Bronchial epithelial cell (primary cell): ENCODE results near the gene CAMSAP3. TPM values are rescaled to one million over a fixed set of nuclear protein-coding genes. Genes with fewer than 3 reads are reported as not detected.
A peak's percentile ranks its signal among the peaks of the same experiment; 100 is the strongest.
"Not testable (repeated sequence)": the region's sequence is repeated elsewhere in the genome, so short reads cannot be mapped to it uniquely, and the experiment has no call there.

Source experiments
- DNase-seq: peaks from one replicate; pipeline ENCODE4 v3.0.0-alpha.2; 2010; ENCODE audit warnings: low read depth
- FAIRE-seq: peaks from 2 replicates; lab custom pipeline; 2011; peaks lifted over from hg19 to GRCh38; lab: Jason Lieb, UNC
- H3K27me3 ChIP-seq: 2 replicates; pipeline ENCODE4 v1.5.1; 2011; ENCODE audit warnings: low read length; ENCODE audit not compliant: control insufficient read depth, insufficient read depth
- H3K36me3 ChIP-seq: 2 replicates; pipeline ENCODE4 v1.5.1; 2011; ENCODE audit warnings: low read length; ENCODE audit not compliant: control insufficient read depth, insufficient read depth
- H3K4me3 ChIP-seq: 2 replicates; pipeline ENCODE4 v1.5.1; 2011; ENCODE audit warnings: mild to moderate bottlenecking, low read depth, low read length, control low read depth
- total RNA-seq: library from RNA; depleted of rRNA; stranded (reverse); fragments of >200 nt; gene quantifications from 2 replicates; pipeline ENCODE4 v1.2.1, GENCODE V29; 2014
- TF ChIP-seq, protein P1 (sequence below): IDR thresholded peaks from 2 replicates; pipeline ENCODE4 v1.5.1; 2011; ENCODE audit warnings: mild to moderate bottlenecking, moderate library complexity, low read length, control low read depth, inconsistent platforms; ENCODE audit not compliant: insufficient read depth, severe bottlenecking

The CAMSAP3 gene
- total RNA-seq, 1 donor from 2014 or later: 2.4 TPM

DNA sequence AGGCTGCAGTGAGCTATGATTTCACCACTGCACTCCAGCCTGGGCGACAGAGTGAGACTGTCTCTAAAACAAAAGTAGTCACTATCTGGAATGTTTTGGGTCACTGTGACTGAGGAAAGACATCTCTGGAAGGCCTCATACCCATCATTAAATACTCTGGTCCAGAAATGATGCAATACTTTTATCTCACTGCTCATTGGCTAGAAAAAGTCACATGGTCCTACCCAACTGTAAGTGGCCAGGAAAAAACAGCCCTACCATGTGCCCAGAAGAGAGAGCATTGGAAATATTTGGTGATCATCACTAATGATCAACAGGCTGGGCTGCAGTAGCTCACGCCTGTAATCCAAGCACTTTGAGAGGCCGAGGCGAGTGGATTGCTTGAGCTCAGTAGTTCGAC, 30.3 kb upstream of the CAMSAP3 start:
- FAIRE-seq: no peak
- TF ChIP-seq, protein P1, sequence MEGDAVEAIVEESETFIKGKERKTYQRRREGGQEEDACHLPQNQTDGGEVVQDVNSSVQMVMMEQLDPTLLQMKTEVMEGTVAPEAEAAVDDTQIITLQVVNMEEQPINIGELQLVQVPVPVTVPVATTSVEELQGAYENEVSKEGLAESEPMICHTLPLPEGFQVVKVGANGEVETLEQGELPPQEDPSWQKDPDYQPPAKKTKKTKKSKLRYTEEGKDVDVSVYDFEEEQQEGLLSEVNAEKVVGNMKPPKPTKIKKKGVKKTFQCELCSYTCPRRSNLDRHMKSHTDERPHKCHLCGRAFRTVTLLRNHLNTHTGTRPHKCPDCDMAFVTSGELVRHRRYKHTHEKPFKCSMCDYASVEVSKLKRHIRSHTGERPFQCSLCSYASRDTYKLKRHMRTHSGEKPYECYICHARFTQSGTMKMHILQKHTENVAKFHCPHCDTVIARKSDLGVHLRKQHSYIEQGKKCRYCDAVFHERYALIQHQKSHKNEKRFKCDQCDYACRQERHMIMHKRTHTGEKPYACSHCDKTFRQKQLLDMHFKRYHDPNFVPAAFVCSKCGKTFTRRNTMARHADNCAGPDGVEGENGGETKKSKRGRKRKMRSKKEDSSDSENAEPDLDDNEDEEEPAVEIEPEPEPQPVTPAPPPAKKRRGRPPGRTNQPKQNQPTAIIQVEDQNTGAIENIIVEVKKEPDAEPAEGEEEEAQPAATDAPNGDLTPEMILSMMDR: no peak
- Histone ChIP-seq H3K27me3 (no peaks in the 10 kb centered on the region), H3K4me3 (no peak overlapping the region), H3K36me3 (peaks cover 2% of the 10 kb centered on the region)
- DNase-seq: no peak

DNA sequence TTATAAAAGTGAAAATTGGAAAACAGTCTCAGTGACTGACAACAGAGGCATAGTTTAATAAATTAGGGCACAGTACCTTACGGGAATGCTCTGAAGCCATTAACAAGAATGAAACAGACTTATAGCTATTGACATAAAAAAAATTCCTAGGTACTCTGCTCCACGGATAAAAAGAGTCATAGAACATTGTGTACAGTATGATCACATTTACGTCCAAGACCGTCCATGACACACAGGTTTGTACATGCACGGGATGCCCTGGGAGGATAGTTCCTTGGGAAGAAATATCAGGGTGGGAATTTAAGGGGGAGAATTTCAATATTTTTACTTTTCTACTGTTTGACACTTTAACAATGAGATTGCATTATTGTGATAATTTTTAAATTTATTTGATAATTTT, 24.9 kb upstream of the CAMSAP3 start:
- TF ChIP-seq, protein P1: no peak
- H3K36me3 ChIP-seq: no peaks in the 10 kb centered on the region
- H3K27me3 ChIP-seq: no peaks in the 10 kb centered on the region
- DNase-seq: peak; percentile 27
- no peak overlapping the region for H3K4me3 ChIP-seq
- no peak for FAIRE-seq

DNA sequence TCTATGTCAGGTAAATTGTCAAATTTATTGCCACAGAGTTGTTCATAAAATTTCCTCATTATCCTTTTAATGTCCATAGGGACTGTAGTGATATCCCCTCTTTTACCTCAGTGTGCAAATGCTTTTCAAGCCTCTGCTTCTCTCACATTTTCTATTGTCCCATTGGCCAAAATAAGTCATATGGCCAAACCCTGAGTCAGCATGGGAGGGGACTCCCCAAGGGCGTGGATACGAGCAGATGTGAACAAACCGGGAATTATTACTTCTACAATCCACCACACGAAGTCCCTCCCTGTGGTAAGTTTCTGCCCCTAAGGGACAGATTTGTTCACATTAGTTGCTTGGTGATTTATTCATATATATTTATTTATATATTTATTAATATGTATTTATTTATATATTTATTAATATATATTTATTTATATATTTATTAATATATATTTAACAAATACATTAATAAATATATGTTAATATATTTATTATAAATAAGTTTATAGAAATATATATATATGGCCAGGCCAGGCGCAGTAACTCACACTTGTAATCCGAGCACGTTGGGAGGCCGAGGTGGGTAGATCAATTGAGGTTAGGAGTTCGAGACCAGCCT, 20.1 kb upstream of the CAMSAP3 start:
- DNase-seq (peak; percentile 30), FAIRE-seq (no peak)
- TF ChIP-seq, protein P1: no peak
- Histone ChIP-seq H3K36me3 (no peaks in the 10 kb centered on the region), H3K27me3 (no peaks in the 10 kb centered on the region), H3K4me3 (no peak overlapping the region)

DNA sequence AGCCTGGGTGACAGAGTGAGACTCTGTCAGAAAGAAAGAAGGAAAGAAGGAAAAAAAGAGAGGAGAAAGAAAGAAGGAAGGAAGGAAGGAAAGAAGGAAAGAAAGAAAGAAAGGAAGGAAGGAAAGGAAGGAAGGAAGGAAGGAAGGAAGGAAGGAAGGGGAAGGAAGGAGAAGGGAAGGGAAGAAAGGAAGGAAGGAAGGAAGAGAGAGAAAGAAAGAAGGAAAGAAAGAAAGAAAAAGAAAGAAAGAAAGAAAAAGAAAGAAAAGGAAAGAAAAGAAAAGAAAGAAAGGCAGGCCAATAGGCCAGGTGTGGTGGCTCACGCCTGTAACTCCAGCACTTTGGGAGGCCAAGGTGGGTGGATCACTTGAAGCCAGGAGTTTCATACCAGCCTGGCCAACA, 18.2 kb upstream of the CAMSAP3 start:
- not testable (repeated sequence) for H3K4me3 ChIP-seq, H3K36me3 ChIP-seq, FAIRE-seq, DNase-seq, H3K27me3 ChIP-seq

DNA sequence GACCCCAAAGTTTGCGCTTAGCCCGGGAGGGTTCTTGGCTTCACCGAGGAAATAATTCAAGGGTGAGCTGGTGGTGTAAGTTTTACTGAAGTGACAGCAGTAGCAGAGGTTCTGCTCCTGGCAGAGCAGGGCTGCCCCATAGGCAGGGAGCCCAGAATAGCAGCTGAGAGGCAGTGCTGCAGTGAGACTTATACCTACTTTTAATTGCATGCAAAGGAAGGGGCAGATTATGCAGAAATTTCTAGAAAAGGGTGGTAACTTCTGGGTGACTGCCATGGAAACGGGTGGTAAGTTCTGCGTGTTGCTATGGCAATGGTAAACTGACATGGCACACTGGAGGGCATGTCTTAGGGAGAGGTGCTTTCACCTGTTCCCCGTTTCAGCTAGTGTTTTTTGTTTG, 17.5 kb upstream of the CAMSAP3 start:
- H3K36me3 ChIP-seq: no peaks in the 10 kb centered on the region
- no peak for DNase-seq
- TF ChIP-seq, protein P1: no peak
- no peak for FAIRE-seq
- no peak overlapping the region for H3K4me3 ChIP-seq
- no peaks in the 10 kb centered on the region for H3K27me3 ChIP-seq

DNA sequence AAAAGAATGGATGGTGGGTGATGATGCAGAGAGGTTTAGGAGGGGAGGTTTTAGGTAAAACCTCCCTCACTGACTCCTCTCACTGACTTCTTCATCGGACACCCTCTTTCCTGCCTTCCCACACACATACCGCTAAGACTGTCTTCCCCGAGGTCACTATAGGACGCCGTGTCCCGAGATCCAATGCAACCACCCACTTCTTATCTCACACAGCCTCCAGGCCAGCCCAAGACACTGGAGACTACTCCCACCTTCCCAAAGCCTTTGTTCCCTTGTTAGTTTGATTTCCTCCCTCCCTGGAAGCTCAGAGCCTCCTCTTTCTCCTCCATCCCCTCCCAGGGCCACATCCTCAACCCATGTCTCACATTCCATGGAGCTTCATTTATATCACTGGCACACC, 16.5 kb upstream of the CAMSAP3 start:
- Histone ChIP-seq H3K36me3 (no peaks in the 10 kb centered on the region), H3K4me3 (no peak overlapping the region), H3K27me3 (no peaks in the 10 kb centered on the region)
- DNase-seq (no peak), FAIRE-seq (no peak)
- TF ChIP-seq, protein P1: no peak
